Uterine smooth muscle cell (primary cell): ENCODE measurements around the gene RGPD3. TPM values are rescaled to one million over a fixed set of nuclear protein-coding genes. Genes with fewer than 3 reads are reported as not detected.

Source experiments
- total RNA-seq: library from RNA; depleted of rRNA; stranded (reverse); fragments of >200 nt; gene quantifications from 2 replicates; pipeline ENCODE4 v1.2.3, GENCODE V29; 2014

The RGPD3 gene
- 0.33 and 0.37 TPM in 2 replicates for total RNA-seq

GRCh38 chr2:106468107-106468506, at the start of gene RGPD3:
Gene RGPD3 (minus strand): TSS chr2:106468413. CDS start chr2:106468288, 125 bp downstream.

GRCh38 chr2:106486551-106487385, 18.6 kb upstream of the RGPD3 start, which contains the start of gene CD8B2:
Gene CD8B2 (plus strand): TSS chr2:106487364. CDS start chr2:106487427, 63 bp downstream.

Other genes with a start within 250 kb of the RGPD3 start
- gene CD8B2, start 19.0 kb upstream of the RGPD3 start, total RNA-seq: not detected in 2 replicates